HUES48 (cell line): ENCODE data around the gene DBF4B.
A peak's percentile ranks its signal among the peaks of the same experiment; 100 is the strongest.
"Not testable (repeated sequence)": the region's sequence is repeated elsewhere in the genome, so short reads cannot be mapped to it uniquely, and the experiment has no call there.

Experiments
- H3K27ac ChIP-seq: one replicate; pipeline ENCODE4 v1.7.0; 2013; ENCODE audit warnings: low read depth, low read length, inconsistent platforms
- H3K27me3 ChIP-seq: 2 replicates; pipeline ENCODE4 v1.6.1; 2013; ENCODE audit warnings: mild to moderate bottlenecking, low read length; ENCODE audit not compliant: control insufficient read depth, insufficient read depth
- H3K36me3 ChIP-seq: 2 replicates; pipeline ENCODE4 v1.6.1; 2013; ENCODE audit warnings: low read length; ENCODE audit not compliant: control insufficient read depth, insufficient read depth
- H3K4me1 ChIP-seq: 2 replicates; pipeline ENCODE4 v1.6.1; 2013; ENCODE audit warnings: mild to moderate bottlenecking, low read length; ENCODE audit not compliant: control insufficient read depth, insufficient read depth
- H3K4me3 ChIP-seq: 2 replicates; pipeline ENCODE4 v1.5.1; 2013; ENCODE audit warnings: mild to moderate bottlenecking, low read depth, low read length
- H3K9ac ChIP-seq: 2 replicates; pipeline ENCODE4 v1.6.1; 2013; ENCODE audit warnings: mild to moderate bottlenecking, low read depth, low read length, moderate library complexity
- H3K9me3 ChIP-seq: 2 replicates; pipeline ENCODE4 v1.6.1; 2013; ENCODE audit warnings: low read length; ENCODE audit not compliant: control insufficient read depth, insufficient read depth

DBF4B gene

GRCh38 chr17:44734272-44734671 lies 25.8 kb downstream of the DBF4B start:
- H3K36me3 ChIP-seq = peaks cover 67% of the 10 kb centered on the region
- H3K9ac ChIP-seq = no peak overlapping the region

GRCh38 chr17:44736551-44737240 lies 28.2 kb downstream of the DBF4B start:
- Histone ChIP-seq H3K9me3 (no peaks in the 10 kb centered on the region), H3K27ac (no peak overlapping the region), H3K4me3 (no peak overlapping the region), H3K27me3 (no peaks in the 10 kb centered on the region), H3K9ac (no peak overlapping the region), H3K36me3 (peaks cover 60% of the 10 kb centered on the region), H3K4me1 (peaks cover 8% of the 10 kb centered on the region; the same call in 1 of the 2 replicates)

More at GRCh38 chr17:44734272-44734671, 25.8 kb downstream of the DBF4B start:
- H3K4me1 ChIP-seq = peaks cover 8% of the 10 kb centered on the region; the same call in 1 of the 2 replicates
- no peaks in the 10 kb centered on the region for H3K9me3 ChIP-seq
- H3K27me3 ChIP-seq = no peaks in the 10 kb centered on the region
- no peak overlapping the region for H3K27ac ChIP-seq
- H3K4me3 ChIP-seq = no peak overlapping the region

- H3K4me3 ChIP-seq = no peak overlapping the region
- peaks cover 8% of the 10 kb centered on the region; the same call in 1 of the 2 replicates for H3K4me1 ChIP-seq
- H3K36me3 ChIP-seq = peaks cover 56% of the 10 kb centered on the region
- no peak overlapping the region for H3K9ac ChIP-seq
- peak overlapping the region; percentile 65 for H3K27ac ChIP-seq
- H3K27me3 ChIP-seq = no peaks in the 10 kb centered on the region
- no peaks in the 10 kb centered on the region for H3K9me3 ChIP-seq
Measured at GRCh38 chr17:44738214-44738906, 29.9 kb downstream of the DBF4B start.

- Histone ChIP-seq H3K4me1 (peaks cover 8% of the 10 kb centered on the region; the same call in 1 of the 2 replicates), H3K27me3 (no peaks in the 10 kb centered on the region), H3K4me3 (no peak overlapping the region), H3K27ac (no peak overlapping the region), H3K36me3 (peaks cover 40% of the 10 kb centered on the region), H3K9ac (no peak overlapping the region), H3K9me3 (no peaks in the 10 kb centered on the region)
Measured at GRCh38 chr17:44741316-44741715, 32.9 kb downstream of the DBF4B start.

- H3K36me3 ChIP-seq = peaks cover 50% of the 10 kb centered on the region
- H3K9ac ChIP-seq = no peak overlapping the region
- no peaks in the 10 kb centered on the region for H3K9me3 ChIP-seq
- no peak overlapping the region for H3K27ac ChIP-seq
- no peaks in the 10 kb centered on the region for H3K27me3 ChIP-seq
- H3K4me3 ChIP-seq = no peak overlapping the region
- no peaks in the 10 kb centered on the region for H3K4me1 ChIP-seq
Measured at GRCh38 chr17:44745301-44745700, 36.8 kb downstream of the DBF4B start.

GRCh38 chr17:44745738-44746137 lies 37.3 kb downstream of the DBF4B start:
- H3K4me1 ChIP-seq, H3K27me3 ChIP-seq, H3K4me3 ChIP-seq, H3K9ac ChIP-seq, H3K9me3 ChIP-seq, H3K27ac ChIP-seq: not testable (repeated sequence)
- H3K36me3 ChIP-seq = peaks cover 54% of the 10 kb centered on the region

GRCh38 chr17:44747566-44747965 lies 39.1 kb downstream of the DBF4B start:
- Histone ChIP-seq H3K9me3 (no peaks in the 10 kb centered on the region), H3K4me1 (no peaks in the 10 kb centered on the region), H3K27me3 (no peaks in the 10 kb centered on the region), H3K4me3 (no peak overlapping the region), H3K9ac (no peak overlapping the region), H3K36me3 (peaks cover 48% of the 10 kb centered on the region), H3K27ac (no peak overlapping the region)

GRCh38 chr17:44749076-44749979 lies 40.9 kb downstream of the DBF4B start:
- H3K9ac ChIP-seq = no peak overlapping the region

GRCh38 chr17:44749980-44750318 lies 41.5 kb downstream of the DBF4B start:
- H3K4me1 ChIP-seq = no peaks in the 10 kb centered on the region
- H3K27me3 ChIP-seq = 0 out of 2 replicates have a peak, but pooled peaks cover 7% of the 10 kb centered on the region
- no peak overlapping the region for H3K27ac ChIP-seq
- no peaks in the 10 kb centered on the region for H3K9me3 ChIP-seq
- peaks cover 43% of the 10 kb centered on the region for H3K36me3 ChIP-seq
- H3K9ac ChIP-seq = no peak overlapping the region
- no peak overlapping the region for H3K4me3 ChIP-seq

More at GRCh38 chr17:44749076-44749979, 40.9 kb downstream of the DBF4B start:
- Histone ChIP-seq H3K4me3 (no peak overlapping the region), H3K4me1 (no peaks in the 10 kb centered on the region), H3K36me3 (peaks cover 43% of the 10 kb centered on the region), H3K9me3 (no peaks in the 10 kb centered on the region), H3K27ac (no peak overlapping the region), H3K27me3 (0 out of 2 replicates have a peak, but pooled peaks cover 6% of the 10 kb centered on the region)

- no peak overlapping the region for H3K4me3 ChIP-seq
- H3K9me3 ChIP-seq = no peaks in the 10 kb centered on the region
- H3K27me3 ChIP-seq = 0 out of 2 replicates have a peak, but pooled peaks cover 9% of the 10 kb centered on the region
- peaks cover 43% of the 10 kb centered on the region for H3K36me3 ChIP-seq
- H3K9ac ChIP-seq = no peak overlapping the region
- no peak overlapping the region for H3K27ac ChIP-seq
- no peaks in the 10 kb centered on the region for H3K4me1 ChIP-seq
Measured at GRCh38 chr17:44751331-44751730, 42.9 kb downstream of the DBF4B start.
